Peyer's patch (tissue), 4 donors: Measurements from ENCODE around the gene C9. TPM values are rescaled to one million over a fixed set of nuclear protein-coding genes. Genes with fewer than 3 reads are reported as not detected.
"Not testable (repeated sequence)": the region's sequence is repeated elsewhere in the genome, so short reads cannot be mapped to it uniquely, and the experiment has no call there.

Source experiments
- DNase-seq, 3 donors: peaks; one replicate each; pipeline ENCODE4 v3.0.0-alpha.2; 2017 to 2019
- H3K27ac ChIP-seq, 4 donors: fragments of 200-600 bp; sonication (generic); one replicate each; pipeline ENCODE4 v1.5.1; 2016 to 2019
- H3K27me3 ChIP-seq, 2 donors: fragments of 200-600 bp; sonication (generic); one replicate each; pipeline ENCODE4 v1.5.1; 2019
- H3K36me3 ChIP-seq, 3 donors: fragments of 200-600 bp; sonication (generic); one replicate each; pipeline ENCODE4 v1.5.1; 2016 to 2019
- H3K4me1 ChIP-seq, 4 donors: fragments of 200-600 bp; sonication (generic); one replicate each; pipeline ENCODE4 v1.5.1; 2016 to 2019
- H3K4me3 ChIP-seq, 4 donors: fragments of 200-600 bp; sonication (generic); 1 replicate in 3 of 4; 2 replicates in 1 of 4; pipeline ENCODE4 v1.5.1; 2016 to 2019; ENCODE audit warnings: mild to moderate bottlenecking in 1 of 4
- H3K9me3 ChIP-seq, 4 donors: fragments of 200-600 bp; sonication (generic); one replicate each; pipeline ENCODE4 v1.5.1; 2016 to 2019; ENCODE audit warnings: mild to moderate bottlenecking in 1 of 4
- CTCF ChIP-seq, 6 experiments: fragments of 450-650 bp in 4 of 6; fragments of 200-600 bp in 2 of 6; sonication (generic) in 1 of 6; IDR thresholded peaks; one replicate each; pipeline ENCODE4 v1.5.1; 2017 to 2019; ENCODE audit warnings: antibody characterized with exemption in 6 of 6, mild to moderate bottlenecking in 3 of 6, moderate library complexity in 1 of 6
- POLR2A ChIP-seq, 2 donors: fragments of 450-650 bp; IDR thresholded peaks; one replicate each; pipeline ENCODE4 v1.5.1; 2017; ENCODE audit warnings: antibody characterized with exemption in 2 of 2, mild to moderate bottlenecking in 2 of 2, moderate library complexity in 2 of 2
- total RNA-seq, 4 donors: library from RNA; depleted of rRNA; stranded (reverse); fragments of >200 nt; gene quantifications; one replicate each; pipeline ENCODE4 v1.1.0, GENCODE V29; 2016

Gene C9
- total RNA-seq, 4 donors from 2014 or later = not detected

- no peak overlapping the region for H3K4me3 ChIP-seq
- no peaks in the 10 kb centered on the region for H3K9me3 ChIP-seq
- H3K4me1 ChIP-seq = no peaks in the 10 kb centered on the region
- no peak overlapping the region for H3K27ac ChIP-seq
- no peak for DNase-seq
- no peak for TF ChIP-seq POLR2A (IDR thresholded peaks at IDR 0.05)
- no peak for TF ChIP-seq CTCF (IDR thresholded peaks at IDR 0.05)
- H3K27me3 ChIP-seq = no peaks in the 10 kb centered on the region
- H3K36me3 ChIP-seq = no peaks in the 10 kb centered on the region
Observed at GRCh38 chr5:39301406-39301805, 62.9 kb downstream of the C9 start.

GRCh38 chr5:39299962-39300361 lies 64.3 kb downstream of the C9 start:
- DNase-seq = no peak
- H3K9me3 ChIP-seq = no peaks in the 10 kb centered on the region
- no peak overlapping the region for H3K4me3 ChIP-seq
- H3K36me3 ChIP-seq = no peaks in the 10 kb centered on the region
- TF ChIP-seq CTCF (IDR thresholded peaks at IDR 0.05) = no peak
- TF ChIP-seq POLR2A (IDR thresholded peaks at IDR 0.05) = no peak
- no peaks in the 10 kb centered on the region for H3K27me3 ChIP-seq
- no peak overlapping the region for H3K27ac ChIP-seq
- no peaks in the 10 kb centered on the region for H3K4me1 ChIP-seq

GRCh38 chr5:39294736-39295135 lies 69.6 kb downstream of the C9 start:
- no peaks in the 10 kb centered on the region for H3K9me3 ChIP-seq
- no peak overlapping the region for H3K27ac ChIP-seq
- H3K27me3 ChIP-seq = no peaks in the 10 kb centered on the region
- H3K4me1 ChIP-seq = no peaks in the 10 kb centered on the region
- TF ChIP-seq POLR2A (IDR thresholded peaks at IDR 0.05) (no peak), CTCF (IDR thresholded peaks at IDR 0.05) (no peak)
- H3K4me3 ChIP-seq = no peak overlapping the region
- no peaks in the 10 kb centered on the region for H3K36me3 ChIP-seq
- no peak for DNase-seq

GRCh38 chr5:39284552-39284951 lies 79.7 kb downstream of the C9 start:
- H3K4me3 ChIP-seq = no peak overlapping the region

GRCh38 chr5:39283231-39283818 lies 81.0 kb downstream of the C9 start:
- Histone ChIP-seq H3K27me3 (no peaks in the 10 kb centered on the region), H3K9me3 (no peaks in the 10 kb centered on the region), H3K36me3 (no peaks in the 10 kb centered on the region), H3K4me3 (no peak overlapping the region), H3K4me1 (no peaks in the 10 kb centered on the region), H3K27ac (no peak overlapping the region)
- DNase-seq = peak in 2 of 3 donors; percentile 28 to 70
- TF ChIP-seq POLR2A (IDR thresholded peaks at IDR 0.05) (no peak), CTCF (IDR thresholded peaks at IDR 0.05) (peak; percentile 38 to 78 (median 67))

More at GRCh38 chr5:39284552-39284951, 79.7 kb downstream of the C9 start:
- H3K36me3 ChIP-seq = no peaks in the 10 kb centered on the region
- H3K4me1 ChIP-seq = no peaks in the 10 kb centered on the region
- no peaks in the 10 kb centered on the region for H3K27me3 ChIP-seq
- DNase-seq = no peak
- no peak overlapping the region for H3K27ac ChIP-seq
- TF ChIP-seq POLR2A (IDR thresholded peaks at IDR 0.05) (no peak), CTCF (IDR thresholded peaks at IDR 0.05) (no peak)
- no peaks in the 10 kb centered on the region for H3K9me3 ChIP-seq

- no peak for DNase-seq
- H3K36me3 ChIP-seq = no peaks in the 10 kb centered on the region
- no peaks in the 10 kb centered on the region for H3K27me3 ChIP-seq
- no peak for TF ChIP-seq POLR2A (IDR thresholded peaks at IDR 0.05)
- TF ChIP-seq CTCF (IDR thresholded peaks at IDR 0.05) = no peak
- H3K9me3 ChIP-seq = no peaks in the 10 kb centered on the region
- H3K27ac ChIP-seq = no peak overlapping the region
- H3K4me3 ChIP-seq = no peak overlapping the region
- no peaks in the 10 kb centered on the region for H3K4me1 ChIP-seq
Observed at GRCh38 chr5:39282561-39282960, 81.7 kb downstream of the C9 start.

- H3K4me3 ChIP-seq, H3K36me3 ChIP-seq, H3K9me3 ChIP-seq, H3K4me1 ChIP-seq, H3K27me3 ChIP-seq, DNase-seq: not testable (repeated sequence)
- H3K27ac ChIP-seq = peak overlapping the region in 1 of 4 donors; percentile 57
Observed at GRCh38 chr5:39275865-39276264, 88.4 kb downstream of the C9 start.
